Endothelial cell (in vitro differentiated cells): ENCODE data around the gene SHROOM1. TPM values are rescaled to one million over a fixed set of nuclear protein-coding genes. Genes with fewer than 3 reads are reported as not detected.
"Not testable (repeated sequence)": the region's sequence is repeated elsewhere in the genome, so short reads cannot be mapped to it uniquely, and the experiment has no call there.

ENCODE experiments used
- DNase-seq: peaks from one replicate; pipeline ENCODE4 v3.0.0; 2021; ENCODE audit warnings: low spot score
- H3K27ac Mint-ChIP-seq: one replicate; pipeline ENCODE4 v1.8.0; 2021; ENCODE audit warnings: mixed read lengths, inconsistent platforms; ENCODE audit not compliant: unreplicated experiment
- H3K27me3 Mint-ChIP-seq: one replicate; pipeline ENCODE4 v1.8.0; 2021; ENCODE audit warnings: mild to moderate bottlenecking, moderate library complexity, mixed read lengths, inconsistent platforms; ENCODE audit not compliant: unreplicated experiment
- H3K36me3 Mint-ChIP-seq: one replicate; pipeline ENCODE4 v1.8.0; 2021; ENCODE audit warnings: mild to moderate bottlenecking, low read depth, mixed read lengths, inconsistent platforms; ENCODE audit not compliant: unreplicated experiment
- H3K4me1 Mint-ChIP-seq: one replicate; pipeline ENCODE4 v1.8.0; 2021; ENCODE audit warnings: mild to moderate bottlenecking, mixed read lengths, inconsistent platforms; ENCODE audit not compliant: unreplicated experiment
- H3K4me3 Mint-ChIP-seq: one replicate; pipeline ENCODE4 v1.8.0; 2021; ENCODE audit warnings: mild to moderate bottlenecking, mixed read lengths, inconsistent platforms; ENCODE audit not compliant: unreplicated experiment
- H3K9me3 Mint-ChIP-seq: one replicate; pipeline ENCODE4 v1.8.0; 2021; ENCODE audit warnings: mixed read lengths, inconsistent platforms; ENCODE audit not compliant: unreplicated experiment
- CTCF ChIP-seq: fragments of 200-600 bp; sonication (generic); IDR thresholded peaks from one replicate; pipeline ENCODE4 v1.5.0; 2021; ENCODE audit warnings: antibody characterized with exemption; ENCODE audit not compliant: unreplicated experiment
- total RNA-seq: library from RNA; stranded (reverse); fragmentation: NEBNext Ultra II Directional; extraction: Animal tissue kit (Norgen Biotek cat#: 25700); gene quantifications from one replicate; pipeline ENCODE4 v1.2.1, GENCODE V29; 2021; ENCODE audit not compliant: unreplicated experiment

The SHROOM1 gene
- total RNA-seq, 1 donor from 2014 or later, result 5.6 TPM

- no peak for TF ChIP-seq CTCF
- no peaks in the 10 kb centered on the region for H3K36me3 Mint-ChIP-seq
- peaks cover 6% of the 10 kb centered on the region for H3K4me1 Mint-ChIP-seq
- no peak for DNase-seq
- peaks cover 6% of the 10 kb centered on the region for H3K27me3 Mint-ChIP-seq
- no peaks in the 10 kb centered on the region for H3K9me3 Mint-ChIP-seq
- no peak overlapping the region for H3K4me3 Mint-ChIP-seq
- no peak overlapping the region for H3K27ac Mint-ChIP-seq
Measured at GRCh38 chr5:132810605-132811004, 19.8 kb downstream of the SHROOM1 start.

GRCh38 chr5:132808866-132809265 lies 21.6 kb downstream of the SHROOM1 start:
- no peaks in the 10 kb centered on the region for H3K36me3 Mint-ChIP-seq
- no peak for DNase-seq
- H3K27ac Mint-ChIP-seq, result no peak overlapping the region
- H3K27me3 Mint-ChIP-seq, result peaks cover 4% of the 10 kb centered on the region
- no peak overlapping the region for H3K4me3 Mint-ChIP-seq
- no peaks in the 10 kb centered on the region for H3K9me3 Mint-ChIP-seq
- TF ChIP-seq CTCF, result no peak
- H3K4me1 Mint-ChIP-seq, result peaks cover 6% of the 10 kb centered on the region

GRCh38 chr5:132808448-132808847 lies 22.0 kb downstream of the SHROOM1 start:
- Mint-ChIP-seq H3K27ac (no peak overlapping the region), H3K27me3 (peaks cover 4% of the 10 kb centered on the region), H3K4me1 (peaks cover 6% of the 10 kb centered on the region), H3K4me3 (no peak overlapping the region), H3K36me3 (no peaks in the 10 kb centered on the region), H3K9me3 (no peaks in the 10 kb centered on the region)
- TF ChIP-seq CTCF, result no peak
- DNase-seq, result no peak

- Mint-ChIP-seq H3K4me1 (no peaks in the 10 kb centered on the region), H3K9me3 (no peaks in the 10 kb centered on the region), H3K4me3 (no peak overlapping the region), H3K27me3 (peaks cover 1% of the 10 kb centered on the region), H3K27ac (no peak overlapping the region), H3K36me3 (no peaks in the 10 kb centered on the region)
- no peak for TF ChIP-seq CTCF
- DNase-seq, result peak; percentile 40
Measured at GRCh38 chr5:132807163-132807838, 23.1 kb downstream of the SHROOM1 start.

GRCh38 chr5:132806804-132807162 lies 23.7 kb downstream of the SHROOM1 start:
- not testable (repeated sequence) for H3K27me3 Mint-ChIP-seq, H3K4me1 Mint-ChIP-seq, H3K4me3 Mint-ChIP-seq, H3K27ac Mint-ChIP-seq, H3K36me3 Mint-ChIP-seq, H3K9me3 Mint-ChIP-seq, DNase-seq

GRCh38 chr5:132805872-132806271 lies 24.6 kb downstream of the SHROOM1 start:
- not testable (repeated sequence) for H3K27ac Mint-ChIP-seq, H3K36me3 Mint-ChIP-seq, H3K4me1 Mint-ChIP-seq, H3K9me3 Mint-ChIP-seq, H3K27me3 Mint-ChIP-seq, DNase-seq, H3K4me3 Mint-ChIP-seq

GRCh38 chr5:132804219-132804618 lies 26.2 kb downstream of the SHROOM1 start:
- not testable (repeated sequence) for H3K27ac Mint-ChIP-seq, DNase-seq, H3K27me3 Mint-ChIP-seq, H3K36me3 Mint-ChIP-seq, H3K4me1 Mint-ChIP-seq, H3K4me3 Mint-ChIP-seq, H3K9me3 Mint-ChIP-seq

- H3K9me3 Mint-ChIP-seq, H3K27me3 Mint-ChIP-seq, DNase-seq, H3K4me1 Mint-ChIP-seq, H3K36me3 Mint-ChIP-seq, H3K27ac Mint-ChIP-seq, H3K4me3 Mint-ChIP-seq: not testable (repeated sequence)
Measured at GRCh38 chr5:132802685-132803066, 27.8 kb downstream of the SHROOM1 start.
